DMS79 treated with DMSO at 0.1 percent for 48 hours (cell line): ENCODE results near the gene ANXA10.
"Not testable (repeated sequence)": the region's sequence is repeated elsewhere in the genome, so short reads cannot be mapped to it uniquely, and the experiment has no call there.

ENCODE experiments used
- DNase-seq: peaks from one replicate; lab custom pipeline; 2025; lab: John Stamatoyannopoulos, UW

ANXA10 gene

GRCh38 chr4:168162604-168163003 is 70.3 kb downstream of the ANXA10 start:
- DNase-seq, result no peak

DNA sequence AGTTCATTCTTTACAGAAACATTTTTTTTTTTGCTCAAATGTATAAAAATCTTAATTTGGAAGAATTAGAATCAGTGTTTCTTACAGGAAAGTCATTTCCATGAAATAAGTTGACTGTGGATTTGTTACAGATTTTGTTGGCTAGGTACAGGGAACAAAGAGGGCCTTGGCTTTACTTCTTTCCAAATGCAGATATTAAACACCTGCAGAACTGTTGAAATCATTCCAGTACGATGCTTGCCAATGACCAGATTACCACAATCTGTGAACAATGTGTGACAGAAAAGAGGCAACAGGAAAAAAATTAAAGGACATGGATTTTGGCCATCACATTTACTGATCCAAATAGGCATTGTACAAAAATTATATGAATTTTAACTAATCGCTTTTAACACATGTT is 70.8 kb downstream of the ANXA10 start:
- no peak for DNase-seq

GRCh38 chr4:168164045-168164444 is 71.7 kb downstream of the ANXA10 start:
- DNase-seq, result no peak

DNA sequence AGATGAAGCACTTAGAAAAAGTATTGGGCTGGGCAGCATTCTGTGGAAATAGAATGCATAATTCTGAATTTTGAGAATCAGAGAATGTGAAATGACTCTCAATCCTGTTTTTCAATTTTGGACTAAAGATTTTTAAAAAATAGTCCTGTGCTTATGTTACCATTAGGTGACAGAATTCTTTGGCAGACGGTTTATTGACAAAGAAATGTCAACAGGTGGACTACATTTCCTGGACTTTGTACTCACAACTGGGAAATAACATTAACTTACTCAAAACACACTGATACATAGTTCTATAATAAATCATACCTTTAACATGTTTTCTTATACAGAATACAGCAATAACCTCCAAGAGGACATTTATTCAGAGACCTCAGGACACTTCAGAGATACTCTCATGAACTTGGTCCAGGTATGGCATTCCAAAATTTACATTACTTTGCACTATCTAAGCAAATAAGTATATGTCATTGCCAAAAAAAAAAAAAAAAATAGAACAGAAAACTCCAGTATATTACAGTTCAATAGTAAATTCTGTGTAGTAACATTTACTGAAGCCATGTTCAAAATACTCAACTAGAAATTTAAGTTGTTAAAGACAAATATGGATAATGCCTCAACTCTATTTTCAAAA is 72.7 kb downstream of the ANXA10 start:
- no peak for DNase-seq

GRCh38 chr4:168167714-168168284 is 75.5 kb downstream of the ANXA10 start:
- no peak for DNase-seq

- DNase-seq, result no peak
Observed at GRCh38 chr4:168174308-168174707, 82.0 kb downstream of the ANXA10 start.

DNA sequence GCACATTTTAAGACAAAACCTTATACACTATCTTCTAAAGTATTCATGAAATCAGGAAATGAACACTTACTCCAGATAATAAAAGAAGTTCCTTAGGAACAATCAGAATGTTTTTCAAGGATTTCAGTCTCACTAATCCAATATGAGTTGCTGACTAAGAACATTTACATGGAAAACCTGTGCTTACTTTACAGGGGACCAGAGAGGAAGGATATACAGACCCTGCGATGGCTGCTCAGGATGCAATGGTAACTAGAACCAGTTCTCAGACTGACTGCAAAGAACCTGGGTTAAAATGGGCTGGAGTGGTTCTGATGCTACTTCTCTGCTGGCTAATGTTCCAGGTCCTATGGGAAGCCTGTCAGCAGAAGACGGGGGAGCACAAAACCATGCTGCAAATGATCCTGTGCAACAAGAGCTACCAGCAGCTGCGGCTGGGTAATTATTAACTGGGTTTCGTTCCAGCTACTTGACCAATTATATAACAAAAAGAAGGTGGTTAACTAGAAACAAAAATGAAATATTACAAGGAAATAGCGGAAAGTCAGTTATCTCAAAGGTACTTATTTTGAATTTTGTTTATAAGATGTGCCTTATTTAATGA is 85.3 kb downstream of the ANXA10 start:
- no peak for DNase-seq

- no peak for DNase-seq
Observed at GRCh38 chr4:168183717-168184571, 91.6 kb downstream of the ANXA10 start.

GRCh38 chr4:168188754-168189153 is 96.4 kb downstream of the ANXA10 start:
- no peak for DNase-seq

- DNase-seq, result no peak
Observed at GRCh38 chr4:168197926-168198325, 105.6 kb downstream of the ANXA10 start.

GRCh38 chr4:168199260-168199957 is 107.1 kb downstream of the ANXA10 start:
- no peak for DNase-seq

- DNase-seq, result no peak
Observed at GRCh38 chr4:168200685-168201084, 108.3 kb downstream of the ANXA10 start.

DNA sequence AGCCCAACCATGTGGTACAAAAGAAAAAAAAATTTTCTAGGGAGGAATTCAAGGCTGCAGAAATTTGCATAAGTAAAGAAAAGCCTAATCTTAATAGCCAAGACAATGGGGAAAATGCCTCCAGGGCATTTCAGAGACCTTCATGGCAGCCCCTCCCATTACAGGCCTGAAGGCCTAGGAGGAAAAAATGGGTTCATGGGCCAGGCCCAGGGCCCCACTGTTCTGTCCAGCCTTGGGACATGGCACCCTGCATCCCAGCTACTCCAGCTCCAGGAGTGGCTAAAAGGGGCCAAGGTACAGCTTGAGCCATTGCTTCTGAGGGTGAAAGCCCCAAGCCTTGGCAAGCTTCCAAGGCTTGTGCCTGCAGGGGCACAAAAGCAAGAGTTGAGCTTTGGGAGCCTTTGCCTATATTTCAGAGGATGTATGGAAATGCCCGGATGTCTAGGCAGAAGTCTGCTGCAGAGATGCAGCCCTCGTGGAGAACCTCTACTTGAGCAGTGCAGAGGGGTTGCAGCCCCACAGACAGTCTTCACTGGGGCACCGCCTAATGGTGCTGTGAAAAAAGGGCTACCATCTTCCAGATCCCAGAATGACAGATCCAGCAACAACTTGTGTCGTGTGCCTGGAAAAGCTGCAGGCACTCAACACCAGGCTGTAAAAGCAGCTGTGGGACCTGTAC is 111.0 kb downstream of the ANXA10 start:
- DNase-seq, result no peak

- no peak for DNase-seq
Observed at GRCh38 chr4:168208957-168209614, 116.7 kb downstream of the ANXA10 start.

DNA sequence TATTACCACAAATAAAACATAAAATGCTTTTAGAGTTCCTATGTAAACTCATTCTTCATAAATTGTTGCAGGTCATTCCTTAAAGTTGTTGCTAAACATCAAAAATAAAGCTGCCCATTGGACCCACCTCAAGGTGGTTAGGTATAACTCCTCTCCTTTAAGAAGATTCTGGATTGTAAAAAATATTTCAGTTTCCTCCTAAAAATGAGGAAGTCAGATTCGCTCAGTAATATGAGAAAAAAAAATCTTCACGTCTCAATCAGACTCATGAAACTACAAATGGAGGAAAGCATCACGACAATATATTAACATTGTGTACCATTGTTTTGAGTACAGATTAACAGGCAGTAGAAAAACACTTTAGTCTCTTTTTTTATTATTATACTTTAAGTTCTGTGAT is 120.3 kb downstream of the ANXA10 start:
- DNase-seq, result no peak

DNA sequence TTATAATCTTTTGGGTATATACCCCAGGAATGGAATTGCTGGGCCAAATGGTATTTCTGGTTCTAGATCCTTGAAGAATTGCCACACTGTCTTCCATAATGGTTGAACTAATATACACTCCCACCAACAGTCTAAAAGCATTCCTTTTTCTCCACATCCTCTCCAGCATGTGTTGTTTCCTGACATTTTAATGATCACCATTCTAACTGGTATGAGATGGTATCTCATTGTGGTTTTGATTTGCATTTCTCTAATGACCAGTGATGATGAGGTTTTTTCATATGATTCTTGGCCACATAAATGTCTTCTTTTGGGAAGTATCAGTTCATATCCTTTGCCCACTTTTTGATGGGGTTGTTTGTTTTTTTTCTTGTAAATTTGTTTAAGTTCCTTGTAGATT is 121.2 kb downstream of the ANXA10 start:
- not testable (repeated sequence) for DNase-seq

DNA sequence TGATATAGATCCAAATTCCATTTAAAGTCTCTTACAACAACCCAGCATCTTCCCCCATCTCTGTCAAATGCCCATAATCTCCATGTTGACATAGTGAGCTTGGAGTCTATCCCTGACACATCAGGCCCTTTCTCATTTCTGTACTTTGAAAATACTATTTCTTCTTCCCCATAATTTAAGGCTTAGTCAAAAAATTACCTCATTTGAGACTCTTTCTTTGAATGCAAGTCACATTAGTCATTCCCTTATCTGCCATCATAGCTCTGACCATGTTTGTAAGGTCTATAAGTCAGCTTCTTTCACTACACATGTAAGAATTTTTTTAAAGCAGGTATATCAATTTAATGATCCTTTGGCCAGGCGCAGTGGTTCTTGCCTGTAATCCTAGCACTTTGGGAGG is 126.3 kb downstream of the ANXA10 start:
- DNase-seq, result no peak

DNA sequence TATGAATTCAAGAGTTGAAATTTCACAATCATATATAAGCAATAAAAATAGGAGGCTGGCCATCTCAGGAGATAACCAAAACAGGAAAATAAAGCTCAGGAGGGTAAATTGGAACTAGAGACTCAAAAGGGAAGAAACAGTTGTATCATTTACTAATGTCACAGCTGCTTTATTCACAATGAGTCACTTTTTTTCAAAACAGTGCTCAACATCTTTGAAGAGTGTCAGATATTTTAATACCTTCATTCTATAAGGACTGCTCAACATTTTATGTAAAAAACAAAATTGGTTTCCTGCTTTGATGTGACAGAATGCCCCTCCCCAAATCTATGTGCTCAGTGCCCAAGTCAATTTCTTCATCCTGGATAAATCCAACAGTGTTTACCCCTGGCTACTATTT is 128.6 kb downstream of the ANXA10 start:
- DNase-seq, result no peak

GRCh38 chr4:168221301-168221700 is 129.0 kb downstream of the ANXA10 start:
- DNase-seq, result no peak
